HG02610 (cell line): ENCODE data around the gene PCGF3.
"Not testable (repeated sequence)": the region's sequence is repeated elsewhere in the genome, so short reads cannot be mapped to it uniquely, and the experiment has no call there.

ENCODE experiments used
- ATAC-seq: cut with Tn5 transposase; IDR thresholded peaks from one replicate; pipeline ENCODE4 v1.9.1; 2021; ENCODE audit warnings: mild to moderate bottlenecking, moderate library complexity; ENCODE audit not compliant: unreplicated experiment

The PCGF3 gene

DNA sequence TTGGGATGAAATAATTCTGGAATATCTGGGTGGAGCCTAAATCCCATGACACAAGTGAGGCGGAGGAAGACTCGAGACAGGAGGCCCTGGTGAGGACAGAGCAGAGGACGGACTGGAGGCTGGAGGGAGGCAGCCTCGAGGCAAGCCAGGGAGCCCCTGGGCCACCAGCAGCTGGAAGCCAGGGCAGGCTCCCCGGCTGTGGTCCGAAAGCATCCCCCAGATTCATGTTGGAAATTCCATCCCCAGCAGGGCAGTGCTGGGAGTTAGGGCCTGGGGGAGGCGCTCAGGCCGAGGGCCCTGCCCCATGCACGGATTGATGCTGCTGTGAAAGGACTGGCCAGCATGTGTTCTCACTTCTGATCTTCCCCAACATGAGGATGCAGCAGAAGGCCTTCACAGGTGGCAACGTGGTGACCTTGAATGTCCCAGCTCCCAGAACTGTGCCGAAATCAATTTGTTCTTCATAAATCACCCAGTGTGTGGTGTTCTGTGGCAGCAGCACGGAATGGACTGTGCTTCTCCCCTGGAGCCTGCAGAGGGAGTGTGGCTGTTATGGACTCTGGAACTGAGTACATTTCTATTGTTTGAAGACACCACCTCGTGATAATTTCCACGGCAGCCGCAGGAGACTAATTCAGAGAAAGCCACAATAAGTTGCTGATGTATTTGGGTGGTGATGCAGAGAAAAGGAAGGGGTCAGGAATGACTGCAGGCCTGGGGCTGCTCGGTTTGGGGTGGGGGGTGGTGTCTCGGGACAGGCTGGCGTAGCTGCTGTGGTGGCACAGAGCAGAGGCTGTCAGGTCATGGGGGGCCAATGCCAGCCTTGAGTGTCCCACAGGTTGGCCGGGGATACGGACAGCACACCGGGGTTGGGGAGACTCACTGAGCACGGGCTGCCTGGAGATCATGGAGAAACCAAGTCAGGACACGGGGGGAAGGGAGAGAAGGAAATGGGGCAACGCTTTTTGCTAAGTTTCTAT, 56.9 kb downstream of the PCGF3 start:
- ATAC-seq = no peak

DNA sequence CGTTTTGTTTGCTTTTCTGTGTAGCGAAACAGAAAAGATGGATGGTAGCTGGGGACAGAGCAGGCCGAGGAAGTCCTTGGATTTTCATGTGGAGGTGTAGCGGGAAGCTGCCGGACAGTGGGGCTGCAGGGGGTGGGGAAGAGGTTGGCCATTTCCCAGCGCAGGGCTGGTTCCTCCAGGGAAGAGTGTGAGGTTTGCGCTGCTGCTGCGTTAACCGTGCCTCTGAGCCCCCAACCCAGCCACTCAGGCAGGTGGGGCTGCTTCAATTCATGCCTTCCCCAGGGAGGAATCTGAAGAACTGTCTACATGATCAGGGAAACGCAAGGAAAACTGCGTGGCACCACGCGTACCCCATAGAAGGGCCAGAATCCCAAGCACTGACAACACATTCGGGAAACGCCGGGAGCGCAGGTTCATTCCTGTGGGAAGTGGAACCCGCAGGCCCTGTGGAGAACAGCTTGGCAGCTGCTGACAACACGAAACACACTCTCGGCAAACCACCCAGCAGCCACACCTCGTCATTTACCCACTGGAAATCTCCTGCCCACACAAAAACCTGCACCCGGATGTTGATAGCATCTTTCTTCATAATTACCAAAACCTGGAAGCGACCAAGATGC, 57.7 kb downstream of the PCGF3 start:
- no peak for ATAC-seq

DNA sequence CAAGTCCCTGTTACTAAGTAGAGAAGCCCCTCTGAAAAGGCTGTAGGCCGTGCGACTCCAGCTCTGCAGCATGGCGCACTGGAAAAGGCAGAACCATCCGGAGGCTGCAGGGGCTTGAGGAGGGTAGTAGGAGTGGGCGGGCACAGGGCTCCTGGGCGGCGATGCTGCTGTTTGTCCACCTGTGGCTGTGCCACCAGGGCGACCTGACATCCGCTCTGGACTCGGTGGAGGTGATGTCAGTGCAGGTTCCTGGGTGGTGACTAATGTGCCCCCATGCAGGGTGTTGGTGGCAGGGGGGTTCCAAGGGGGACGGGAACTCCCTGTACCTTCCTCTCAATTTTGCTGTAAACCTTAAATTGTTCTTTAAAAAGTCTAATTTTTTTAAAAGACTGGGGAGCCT, 58.3 kb downstream of the PCGF3 start:
- no peak for ATAC-seq

DNA sequence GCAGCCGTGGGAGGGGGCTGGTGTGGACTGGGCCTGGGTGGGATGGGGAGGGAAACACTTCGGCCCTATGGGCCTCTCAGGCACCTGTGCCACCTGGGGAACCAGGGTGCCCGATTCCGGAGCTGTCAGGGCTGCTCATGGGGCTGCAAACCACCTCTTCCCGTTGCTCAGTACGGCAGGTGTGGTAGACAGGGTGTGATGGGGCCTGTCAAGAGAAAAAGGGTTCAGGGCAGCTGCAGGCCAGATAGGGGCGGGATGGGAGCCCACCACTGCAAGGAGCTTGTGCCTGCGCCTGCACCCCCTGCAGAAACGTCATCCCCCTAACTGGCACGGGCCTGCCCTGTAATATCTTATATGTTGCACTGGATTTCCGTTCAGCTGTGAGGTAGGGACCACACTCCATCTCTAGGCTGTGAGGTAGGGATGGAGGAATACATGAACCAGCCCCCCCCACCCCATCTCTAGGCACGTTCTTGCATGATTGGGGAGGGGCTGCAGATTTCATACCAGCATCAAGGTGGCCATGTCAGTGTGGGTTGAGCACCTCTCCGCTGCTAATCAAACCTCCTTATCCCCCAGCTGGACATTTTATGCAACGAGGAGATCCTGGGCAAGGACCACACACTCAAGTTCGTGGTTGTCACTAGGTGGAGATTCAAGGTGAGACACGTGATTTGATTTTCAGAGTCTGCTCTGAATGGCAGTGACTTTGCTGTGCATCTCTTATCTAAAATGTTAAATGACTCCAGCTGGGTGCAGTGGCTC, 59.0 kb downstream of the PCGF3 start:
- ATAC-seq = no peak

DNA sequence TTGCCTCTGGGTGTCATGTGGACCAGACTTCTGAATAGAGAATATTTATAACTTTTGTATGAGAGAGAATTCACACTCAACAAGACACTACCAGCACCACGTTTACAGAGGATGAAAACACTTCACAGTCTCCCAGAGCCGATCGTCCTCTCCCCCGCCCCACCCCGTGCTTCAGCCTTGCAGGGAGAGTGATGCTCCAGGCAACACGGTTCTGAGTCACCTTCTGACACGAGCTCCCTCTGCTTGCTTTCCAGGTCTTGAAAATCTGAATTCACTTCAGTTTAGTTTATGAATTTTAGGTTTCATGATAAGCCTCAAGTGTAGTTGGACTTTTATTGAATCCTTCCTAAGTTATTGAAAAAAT, 60.5 kb downstream of the PCGF3 start:
- ATAC-seq = no peak

DNA sequence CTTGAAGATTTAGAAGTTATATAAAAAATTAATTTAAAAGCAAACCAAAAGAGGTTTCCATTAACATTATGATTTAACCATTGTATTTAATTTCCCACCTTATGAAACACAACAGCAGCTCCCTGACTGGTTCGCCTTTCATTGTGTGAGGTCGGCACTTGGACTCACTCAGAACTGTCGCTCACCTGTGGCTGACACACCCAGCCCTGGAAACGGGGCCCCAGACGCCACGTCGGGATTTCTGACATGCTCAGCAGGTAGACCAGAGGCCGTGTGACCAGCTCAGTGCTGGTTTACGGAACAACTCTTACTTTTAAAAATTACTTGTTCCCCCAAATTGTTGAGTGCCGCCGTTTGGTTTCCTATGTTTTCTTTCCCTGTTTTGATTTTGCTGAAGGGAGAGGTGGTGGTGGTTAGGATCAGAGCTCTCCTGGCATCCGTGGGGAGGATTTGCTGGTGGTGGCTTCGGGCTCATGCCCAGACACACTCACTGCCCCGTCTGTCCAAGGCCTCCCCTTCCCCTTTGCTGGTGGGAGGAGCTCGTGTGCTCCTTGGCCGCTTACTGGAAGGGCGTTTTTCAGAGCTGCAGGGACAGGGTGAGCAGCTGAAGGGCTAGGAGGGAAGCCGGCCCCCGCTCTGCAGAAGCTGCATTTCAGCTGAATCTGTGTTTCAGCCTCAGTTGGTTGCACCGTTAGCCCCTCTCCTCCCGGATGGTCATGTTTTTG, 61.1 kb downstream of the PCGF3 start:
- ATAC-seq = no peak

DNA sequence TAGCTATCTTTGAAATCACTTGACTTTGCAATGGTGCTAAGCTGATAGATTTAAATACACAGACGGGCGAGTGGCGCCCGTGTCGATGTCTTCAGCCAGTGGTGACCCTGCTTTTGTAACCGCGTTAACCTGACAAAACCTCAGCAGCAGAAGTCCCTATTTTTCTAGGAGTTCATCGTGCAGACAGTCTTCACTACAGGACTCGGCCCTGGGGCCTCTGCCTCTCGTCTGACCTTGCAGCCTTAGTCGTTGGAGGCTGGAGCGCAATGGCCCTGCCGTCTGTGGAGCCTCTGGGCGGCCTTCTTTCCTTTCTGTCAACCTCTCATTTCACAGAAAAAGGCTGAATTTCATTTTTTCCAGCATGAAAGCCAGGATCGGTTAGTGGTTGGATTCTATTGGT, 62.4 kb downstream of the PCGF3 start:
- ATAC-seq = no peak

DNA sequence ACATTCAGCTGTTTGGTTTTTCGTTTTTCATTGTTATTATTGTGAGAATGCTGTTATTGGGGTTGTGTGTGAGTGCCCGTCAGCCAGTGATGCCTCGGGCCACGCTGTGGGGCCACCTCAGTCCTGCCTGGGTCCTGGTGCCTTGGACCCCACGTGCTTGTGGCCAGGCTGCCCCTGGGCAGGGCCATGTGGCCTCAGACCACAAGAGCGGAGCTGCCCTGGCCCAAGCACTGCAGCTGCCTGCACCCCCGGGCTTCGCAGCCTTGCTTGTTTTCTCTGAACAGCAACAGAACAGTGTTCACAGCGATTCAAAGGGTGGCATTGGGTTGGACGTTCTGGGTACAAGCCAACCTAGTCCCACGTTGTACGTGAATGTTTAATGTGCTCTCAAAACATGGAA, 63.4 kb downstream of the PCGF3 start:
- no peak for ATAC-seq

DNA sequence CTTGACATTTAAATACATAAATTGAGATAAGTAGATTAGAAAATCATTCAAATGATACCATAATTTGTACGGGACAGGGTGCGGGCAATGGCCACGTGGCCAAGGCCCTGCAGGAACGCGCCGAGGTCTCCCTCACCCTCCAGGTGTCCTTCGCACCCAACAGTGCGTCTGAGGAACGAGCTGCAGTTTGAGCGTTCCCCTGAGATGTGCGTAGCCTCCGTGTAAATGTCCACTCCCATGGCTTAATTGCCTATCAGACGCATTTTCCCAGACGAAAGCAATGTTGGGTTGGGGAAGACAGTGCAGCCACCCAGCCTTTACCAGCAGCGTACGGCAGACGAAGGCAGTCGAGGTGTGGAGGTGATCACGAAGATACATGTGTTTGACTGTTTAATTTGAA, 63.9 kb downstream of the PCGF3 start:
- no peak for ATAC-seq

DNA sequence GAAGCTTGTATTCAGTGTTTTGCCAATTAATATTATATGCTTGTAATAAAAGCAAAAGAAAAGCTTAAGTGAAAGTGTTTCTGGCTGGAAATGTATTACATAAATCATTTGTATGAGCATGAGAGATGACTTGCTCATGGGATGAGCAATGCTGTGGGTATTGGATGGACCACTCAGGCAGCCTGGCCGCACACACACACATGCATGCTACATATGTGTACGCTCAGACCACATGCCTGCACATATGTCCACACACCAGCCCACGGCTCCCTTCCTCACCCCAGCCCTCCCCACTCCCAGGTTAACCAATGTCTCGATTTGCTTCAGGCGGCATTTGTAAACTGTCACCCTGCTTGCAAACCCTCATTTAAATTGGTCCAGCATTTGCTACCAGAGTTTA, 64.4 kb downstream of the PCGF3 start:
- ATAC-seq = no peak

DNA sequence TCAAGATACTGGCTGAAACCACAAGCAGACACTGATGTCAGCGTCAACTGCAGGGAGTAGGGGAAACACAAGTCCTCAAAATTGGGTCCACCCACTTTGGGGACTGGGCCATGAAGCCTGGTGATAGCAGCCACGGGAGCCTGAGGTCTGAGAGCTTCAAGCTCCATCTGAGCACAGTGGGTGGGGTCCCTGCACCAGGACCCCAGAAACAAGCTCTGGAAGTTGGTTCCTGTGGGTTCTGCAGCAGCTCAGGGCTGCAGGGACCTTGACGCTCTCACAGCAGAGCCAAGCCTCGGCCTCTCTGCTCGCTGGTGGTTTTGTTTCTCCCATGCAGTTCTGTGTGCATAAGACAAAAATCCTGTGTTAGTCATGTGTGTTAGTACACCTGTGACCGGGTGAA, 65.8 kb downstream of the PCGF3 start:
- ATAC-seq = no peak

DNA sequence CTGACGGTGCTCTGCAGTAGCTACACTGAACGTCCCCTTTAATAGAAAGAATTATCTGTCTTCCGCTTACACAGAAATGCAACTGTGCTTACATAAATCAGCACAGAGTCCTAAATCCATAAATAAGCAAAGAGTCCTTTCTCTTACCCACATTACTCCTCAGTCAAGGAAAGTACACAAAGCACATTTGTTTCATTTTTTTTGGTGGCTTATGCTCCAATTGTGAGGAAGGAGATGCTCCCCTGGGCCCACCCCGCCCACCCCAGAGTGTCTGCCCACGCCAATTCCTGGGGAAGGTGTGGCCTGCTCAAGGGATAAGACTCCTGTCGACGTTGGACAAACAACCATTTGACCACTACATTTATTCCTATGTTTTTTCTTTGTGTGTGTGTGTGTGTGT, 66.5 kb downstream of the PCGF3 start:
- no peak for ATAC-seq

DNA sequence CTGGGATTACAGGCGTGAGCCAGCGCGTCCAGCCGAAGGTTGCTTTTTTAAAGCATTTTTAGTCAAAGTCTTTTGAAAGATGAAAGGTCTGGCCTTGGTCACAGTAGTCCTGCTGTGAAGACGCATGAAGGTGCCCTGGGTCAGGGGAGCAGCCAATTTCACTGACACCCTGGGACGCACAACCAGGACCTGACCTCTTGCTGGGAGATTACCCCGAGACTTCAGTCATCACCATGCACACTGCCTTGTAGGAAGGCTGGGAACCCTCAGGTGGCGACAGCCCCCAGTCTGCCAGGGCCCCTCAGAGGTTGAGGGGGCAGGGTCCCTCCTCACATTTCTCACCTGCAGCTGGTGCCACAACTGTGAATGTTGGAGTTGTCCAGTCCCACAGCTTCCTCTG, 67.1 kb downstream of the PCGF3 start:
- no peak for ATAC-seq

DNA sequence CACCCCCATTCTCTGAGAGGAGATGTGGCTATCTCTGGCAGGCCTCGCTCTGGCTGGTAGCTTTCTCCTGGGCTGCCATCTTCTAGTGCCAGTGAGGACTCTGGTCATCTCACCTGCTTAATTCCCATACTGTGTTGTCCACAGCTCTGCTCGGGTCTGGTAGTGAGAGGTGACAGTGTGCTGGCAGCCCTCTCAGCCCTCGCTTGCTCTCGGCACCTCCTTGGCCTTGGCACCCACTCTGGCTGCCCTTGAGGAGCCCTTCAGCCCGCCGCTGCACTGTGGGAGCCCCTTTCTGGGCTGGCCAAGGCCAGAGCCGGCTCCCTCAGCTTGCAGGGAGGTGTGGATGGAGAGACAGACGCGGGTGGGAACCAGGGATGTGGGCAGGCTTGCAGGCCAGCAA, 67.6 kb downstream of the PCGF3 start:
- ATAC-seq = no peak

DNA sequence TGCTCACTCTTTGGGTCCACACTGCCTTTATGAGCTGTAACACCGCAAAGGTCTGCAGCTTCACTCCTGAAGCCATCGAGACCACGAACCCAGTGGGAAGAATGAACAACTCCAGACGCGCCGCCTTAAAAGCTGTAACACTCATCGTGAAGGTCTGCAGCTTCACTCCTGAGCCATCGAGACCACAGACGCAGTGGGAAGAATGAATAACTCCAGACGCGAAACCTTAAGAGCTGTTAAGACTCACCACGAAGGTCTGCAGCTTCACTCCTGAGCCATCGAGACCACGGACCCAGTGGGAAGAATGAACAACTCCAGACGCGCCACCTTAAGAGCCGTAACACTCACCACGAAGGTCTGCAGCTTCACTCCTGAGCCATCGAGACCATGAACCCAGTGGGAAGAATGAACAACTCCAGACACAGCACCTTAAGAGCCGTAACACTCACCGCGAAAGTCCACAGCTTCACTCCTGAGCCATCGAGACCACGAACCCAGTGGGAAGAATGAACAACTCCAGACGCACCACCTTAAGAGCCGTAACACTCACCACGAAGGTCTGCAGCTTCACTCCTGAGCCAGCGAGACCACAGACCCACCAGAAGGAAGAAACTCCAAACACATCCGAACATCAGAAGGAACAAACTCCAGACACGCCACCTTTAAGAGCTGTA, 68.9 kb downstream of the PCGF3 start:
- ATAC-seq = not testable (repeated sequence)

DNA sequence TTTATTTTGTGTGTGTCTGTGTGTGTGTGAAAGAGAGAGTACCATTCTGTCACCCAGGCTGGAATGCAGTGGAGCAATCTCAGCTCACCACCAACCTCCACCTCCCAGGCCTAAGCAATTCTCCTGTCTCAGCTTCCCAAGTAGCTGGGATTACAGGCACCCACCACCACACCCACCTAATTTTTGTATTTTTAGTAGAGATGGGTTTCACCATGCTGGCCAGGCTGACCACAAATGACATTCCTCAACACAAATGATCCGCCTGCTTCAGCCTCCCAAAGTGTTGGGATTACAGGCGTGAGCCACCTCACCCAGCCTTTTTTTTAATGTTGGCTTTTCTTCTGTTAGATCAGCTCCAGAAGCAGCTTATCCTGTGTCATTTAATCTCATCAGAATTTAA, 69.9 kb downstream of the PCGF3 start:
- not testable (repeated sequence) for ATAC-seq

DNA sequence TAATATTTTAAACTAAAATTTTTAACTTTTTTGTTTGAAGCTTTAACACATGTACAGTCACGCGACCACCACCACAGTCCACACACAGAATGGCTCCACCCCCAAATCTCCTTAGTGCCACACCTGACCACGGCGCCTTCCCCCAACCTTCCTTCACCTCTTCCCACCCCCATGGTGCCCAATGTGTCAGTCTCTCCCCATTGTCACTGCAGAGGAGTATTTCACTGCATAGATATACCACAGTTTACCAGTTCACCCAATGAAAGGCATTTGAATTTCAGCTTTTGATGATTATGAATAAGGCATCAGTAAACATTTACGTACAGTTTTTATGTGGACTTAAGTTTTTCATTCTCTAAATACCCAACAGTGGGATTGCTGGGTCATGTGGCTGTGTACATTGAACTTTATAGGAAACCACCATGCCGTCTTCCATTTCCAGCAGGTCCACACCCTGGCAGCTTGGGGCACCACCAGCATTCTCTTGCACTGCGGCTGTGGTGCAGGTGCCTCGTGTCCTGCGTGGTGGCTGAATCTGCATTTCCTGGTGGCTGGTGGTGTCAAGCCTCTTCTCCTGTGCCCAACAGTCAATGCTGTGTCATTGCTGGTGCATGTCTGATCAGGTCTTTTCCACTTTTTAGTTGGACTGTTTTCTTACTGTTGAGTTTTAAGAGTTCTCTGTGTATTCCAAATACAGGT, 71.3 kb downstream of the PCGF3 start:
- no peak for ATAC-seq

DNA sequence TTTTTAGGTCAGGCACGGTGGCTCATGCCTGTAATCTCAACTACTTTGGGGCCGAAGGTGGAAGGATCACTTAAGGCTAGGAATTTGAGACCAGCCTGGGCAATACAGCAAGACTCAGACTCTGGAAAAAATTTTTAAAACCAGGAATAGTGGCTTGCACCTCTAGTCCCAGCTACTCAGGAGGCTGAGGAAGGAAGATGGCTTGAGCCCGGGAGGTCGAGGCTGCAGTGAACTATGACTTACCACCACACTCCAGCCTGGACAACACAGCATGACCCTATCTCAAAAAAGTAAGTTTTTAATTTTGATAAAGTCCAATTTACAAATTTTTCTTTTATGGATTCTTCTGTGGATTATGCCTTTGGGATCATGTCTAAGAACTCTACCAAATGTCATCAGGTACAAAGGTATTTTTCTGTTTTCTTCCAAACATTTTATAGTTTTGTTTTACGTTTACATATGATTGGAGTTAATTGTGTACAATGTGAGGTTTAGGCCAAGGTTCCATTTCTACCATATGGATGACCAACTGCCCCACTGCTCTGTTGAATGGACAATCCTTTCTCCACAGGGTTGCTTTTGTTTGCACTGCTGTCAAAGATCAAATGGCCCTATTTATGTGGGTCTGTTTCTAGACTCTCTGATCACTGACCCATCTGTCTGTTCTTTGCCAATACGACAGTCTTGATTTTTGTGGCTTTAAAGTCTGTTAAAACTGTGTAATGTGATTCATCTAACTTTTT, 72.1 kb downstream of the PCGF3 start:
- ATAC-seq = no peak

DNA sequence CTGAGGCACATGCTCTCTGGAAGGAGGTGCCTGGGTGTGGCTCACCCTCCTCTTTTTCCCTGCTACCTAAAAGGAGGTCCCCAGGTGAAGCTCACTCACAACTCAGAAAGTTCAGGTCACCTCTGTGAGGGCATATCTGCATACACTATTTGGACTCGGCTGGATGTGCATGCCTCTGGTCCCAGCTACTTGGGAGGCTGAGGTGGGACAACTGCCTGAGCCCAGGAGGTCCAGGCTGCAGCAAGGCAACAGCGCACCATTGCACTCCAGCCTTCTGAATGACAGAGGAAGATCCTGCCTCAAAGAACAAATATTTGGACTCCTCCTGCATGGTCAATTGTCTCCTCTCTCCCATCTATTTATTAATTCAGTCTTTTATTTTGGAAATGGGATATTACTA, 73.9 kb downstream of the PCGF3 start:
- no peak for ATAC-seq
